Astrocyte (in vitro differentiated cells and primary cell): ENCODE data around the gene ORC4. TPM values are rescaled to one million over a fixed set of nuclear protein-coding genes. Genes with fewer than 3 reads are reported as not detected.

ENCODE experiments used
- DNase-seq: peaks from one replicate; pipeline ENCODE4 v3.0.0-alpha.2; 2010; ENCODE audit warnings: low read depth
- FAIRE-seq: peaks from 2 replicates; lab custom pipeline; 2011; peaks lifted over from hg19 to GRCh38; lab: Jason Lieb, UNC
- H2AFZ ChIP-seq: 2 replicates; pipeline ENCODE4 v1.6.0; 2012; ENCODE audit warnings: low read depth, low read length, inconsistent platforms
- H3K27ac ChIP-seq: 2 replicates; pipeline ENCODE4 v1.5.1; 2011; ENCODE audit warnings: low read depth, low read length, inconsistent platforms
- H3K27me3 ChIP-seq: 2 replicates; pipeline ENCODE4 v1.6.0; 2011; ENCODE audit warnings: low read length, inconsistent platforms; ENCODE audit not compliant: insufficient read depth
- H3K36me3 ChIP-seq: 2 replicates; pipeline ENCODE4 v1.5.1; 2011; ENCODE audit warnings: low read length, inconsistent platforms; ENCODE audit not compliant: insufficient read depth
- H3K4me1 ChIP-seq: 2 replicates; pipeline ENCODE4 v1.5.1; 2011; ENCODE audit warnings: low read length, inconsistent platforms; ENCODE audit not compliant: insufficient read depth
- H3K4me2 ChIP-seq: 2 replicates; pipeline ENCODE4 v1.6.0; 2012; ENCODE audit warnings: low read length, inconsistent platforms
- H3K4me3 ChIP-seq: 2 replicates; pipeline ENCODE4 v1.5.1; 2011; ENCODE audit warnings: low read depth, mild to moderate bottlenecking, low read length, inconsistent platforms; ENCODE audit not compliant: insufficient read depth
- H3K79me2 ChIP-seq: 2 replicates; pipeline ENCODE4 v1.6.0; 2012; ENCODE audit warnings: mild to moderate bottlenecking, low read length, inconsistent platforms; ENCODE audit not compliant: insufficient read depth
- H3K9ac ChIP-seq: 2 replicates; pipeline ENCODE4 v1.6.0; 2012; ENCODE audit warnings: mild to moderate bottlenecking, low read length, inconsistent platforms
- H3K9me3 ChIP-seq: 2 replicates; pipeline ENCODE4 v1.5.1; 2012; ENCODE audit warnings: low read depth, mild to moderate bottlenecking, low read length, inconsistent platforms; ENCODE audit not compliant: insufficient read depth
- H4K20me1 ChIP-seq: 2 replicates; pipeline ENCODE4 v1.6.0; 2012; ENCODE audit warnings: low read length, inconsistent platforms; ENCODE audit not compliant: insufficient read depth
- H3K27ac Mint-ChIP-seq: one replicate; pipeline ENCODE4 v1.8.0; 2021; ENCODE audit warnings: mild to moderate bottlenecking, mixed read lengths; ENCODE audit not compliant: unreplicated experiment
- H3K27me3 Mint-ChIP-seq: one replicate; pipeline ENCODE4 v1.8.0; 2021; ENCODE audit warnings: low read depth, mixed read lengths; ENCODE audit not compliant: unreplicated experiment
- H3K36me3 Mint-ChIP-seq: one replicate; pipeline ENCODE4 v1.8.0; 2021; ENCODE audit warnings: low read depth, mixed read lengths; ENCODE audit not compliant: unreplicated experiment
- H3K4me1 Mint-ChIP-seq: one replicate; pipeline ENCODE4 v1.8.0; 2021; ENCODE audit warnings: low read depth, mixed read lengths; ENCODE audit not compliant: unreplicated experiment
- H3K4me3 Mint-ChIP-seq: one replicate; pipeline ENCODE4 v1.8.0; 2021; ENCODE audit warnings: mild to moderate bottlenecking, moderate library complexity, mixed read lengths; ENCODE audit not compliant: unreplicated experiment
- H3K9me3 Mint-ChIP-seq: one replicate; pipeline ENCODE4 v1.8.0; 2021; ENCODE audit warnings: mild to moderate bottlenecking, mixed read lengths; ENCODE audit not compliant: unreplicated experiment
- CTCF ChIP-seq: IDR thresholded peaks from 2 replicates; pipeline ENCODE4 v1.5.1; 2011; ENCODE audit warnings: low read depth, mild to moderate bottlenecking, inconsistent platforms, low read length, moderate library complexity; ENCODE audit not compliant: insufficient read depth
- EZH2 ChIP-seq: IDR thresholded peaks from 2 replicates; pipeline ENCODE4 v1.6.1; 2012; ENCODE audit warnings: mild to moderate bottlenecking, low read length, inconsistent platforms; ENCODE audit not compliant: insufficient read depth
- total RNA-seq: library from RNA; stranded (reverse); gene quantifications from 2 replicates; pipeline ENCODE4 v1.2.1, GENCODE V29; 2021

The ORC4 gene
- total RNA-seq, 1 donor from 2014 or later, result 43.8 TPM

GRCh38 chr2:148028781-148029180 is 8.2 kb upstream of the ORC4 start:
- Histone ChIP-seq H4K20me1 (peaks cover 13% of the 10 kb centered on the region), H3K36me3 (no peaks in the 10 kb centered on the region), H3K9me3 (no peaks in the 10 kb centered on the region), H3K27ac (no peak overlapping the region), H3K27me3 (no peaks in the 10 kb centered on the region), H3K4me3 (no peak overlapping the region), H3K4me2 (no peak overlapping the region), H3K79me2 (peaks cover 79% of the 10 kb centered on the region), H3K9ac (no peak overlapping the region), H3K4me1 (no peaks in the 10 kb centered on the region), H2AFZ (no peak overlapping the region)
- H3K9me3 Mint-ChIP-seq, result no peaks in the 10 kb centered on the region
- peaks cover 8% of the 10 kb centered on the region for H3K4me1 Mint-ChIP-seq
- FAIRE-seq (no peak), DNase-seq (no peak)
- TF ChIP-seq CTCF (no peak), EZH2 (no peak)
- no peaks in the 10 kb centered on the region for H3K27me3 Mint-ChIP-seq
- no peaks in the 10 kb centered on the region for H3K36me3 Mint-ChIP-seq
- H3K4me3 Mint-ChIP-seq, result no peak overlapping the region
- H3K27ac Mint-ChIP-seq, result no peak overlapping the region

- H3K27ac ChIP-seq, result no peak overlapping the region
- no peak overlapping the region for H3K4me3 Mint-ChIP-seq
- no peaks in the 10 kb centered on the region for H3K36me3 Mint-ChIP-seq
- no peak for TF ChIP-seq EZH2
- TF ChIP-seq CTCF, result no peak
- no peak overlapping the region for H3K4me3 ChIP-seq
- H3K27ac Mint-ChIP-seq, result no peak overlapping the region
- H4K20me1 ChIP-seq, result peaks cover 13% of the 10 kb centered on the region
- FAIRE-seq (no peak), DNase-seq (peak; percentile 8)
- peaks cover 87% of the 10 kb centered on the region for H3K79me2 ChIP-seq
- H3K9ac ChIP-seq, result no peak overlapping the region
- H3K4me2 ChIP-seq, result no peak overlapping the region
- H3K9me3 ChIP-seq, result no peaks in the 10 kb centered on the region
- H3K4me1 ChIP-seq, result peaks cover 2% of the 10 kb centered on the region
- H3K36me3 ChIP-seq, result no peaks in the 10 kb centered on the region
- H3K9me3 Mint-ChIP-seq, result no peaks in the 10 kb centered on the region
- H3K4me1 Mint-ChIP-seq, result peaks cover 14% of the 10 kb centered on the region
- no peaks in the 10 kb centered on the region for H3K27me3 Mint-ChIP-seq
- H2AFZ ChIP-seq, result no peak overlapping the region
- no peaks in the 10 kb centered on the region for H3K27me3 ChIP-seq
These were observed 7.3 kb upstream of the ORC4 start for GRCh38 chr2:148027822-148028221.

GRCh38 chr2:148026573-148026972 is 6.0 kb upstream of the ORC4 start:
- Histone ChIP-seq H3K27me3 (no peaks in the 10 kb centered on the region), H3K36me3 (no peaks in the 10 kb centered on the region), H3K27ac (no peak overlapping the region), H3K9ac (no peak overlapping the region), H4K20me1 (peaks cover 13% of the 10 kb centered on the region), H2AFZ (no peak overlapping the region), H3K79me2 (peaks cover 90% of the 10 kb centered on the region), H3K9me3 (no peaks in the 10 kb centered on the region), H3K4me2 (no peak overlapping the region), H3K4me3 (no peak overlapping the region), H3K4me1 (peaks cover 8% of the 10 kb centered on the region)
- TF ChIP-seq EZH2 (no peak), CTCF (no peak)
- Mint-ChIP-seq H3K4me3 (no peak overlapping the region), H3K36me3 (no peaks in the 10 kb centered on the region), H3K27ac (no peak overlapping the region), H3K9me3 (no peaks in the 10 kb centered on the region), H3K4me1 (peaks cover 14% of the 10 kb centered on the region), H3K27me3 (no peaks in the 10 kb centered on the region)
- FAIRE-seq (no peak), DNase-seq (no peak)
